Brain microvascular endothelial cell (primary cell): ENCODE results near the gene MAPRE2.
"Not testable (repeated sequence)": the region's sequence is repeated elsewhere in the genome, so short reads cannot be mapped to it uniquely, and the experiment has no call there.

ENCODE experiments used
- DNase-seq: peaks from one replicate; pipeline ENCODE4 v3.0.0-alpha.2; 2020
- H3K27ac ChIP-seq: fragments of 250-450 bp; sonication (Bioruptor Pico); 2 replicates; pipeline ENCODE4 v1.5.1; 2020; ENCODE audit warnings: mild to moderate bottlenecking, moderate library complexity
- H3K27me3 ChIP-seq: fragments of 250-450 bp; sonication (Bioruptor Pico); replicated peaks from 2 replicates; pipeline ENCODE4 v1.5.1; 2020; ENCODE audit warnings: mild to moderate bottlenecking
- H3K36me3 ChIP-seq: fragments of 250-450 bp; sonication (Bioruptor Pico); replicated peaks from 2 replicates; pipeline ENCODE4 v1.5.1; 2020; ENCODE audit warnings: mild to moderate bottlenecking
- H3K4me3 ChIP-seq: 2 replicates; pipeline ENCODE4 v1.5.1; 2011; ENCODE audit warnings: low read depth, mild to moderate bottlenecking, control low read depth, low read length, moderate library complexity
- in situ Hi-C: cut with HindIII; loops from 2 replicates; pipeline ENCODE4 v1.10.0; 2017; ENCODE audit warnings: low sequenced_read_pairs, low pct_ligation_motif_present
- TF ChIP-seq, protein P1 (sequence below): IDR thresholded peaks from 2 replicates; pipeline ENCODE4 v1.5.1; 2011; ENCODE audit warnings: low read depth, mild to moderate bottlenecking, moderate library complexity, low read length, control low read depth, inconsistent platforms; ENCODE audit errors: missing control alignments

MAPRE2 gene

GRCh38 chr18:35143622-35144596 lies 102.7 kb downstream of the MAPRE2 start:
- Histone ChIP-seq H3K27ac (no peak overlapping the region), H3K27me3 (no peaks in the 10 kb centered on the region), H3K36me3 (peaks cover 11% of the 10 kb centered on the region), H3K4me3 (no peak overlapping the region)
- TF ChIP-seq, protein P1, sequence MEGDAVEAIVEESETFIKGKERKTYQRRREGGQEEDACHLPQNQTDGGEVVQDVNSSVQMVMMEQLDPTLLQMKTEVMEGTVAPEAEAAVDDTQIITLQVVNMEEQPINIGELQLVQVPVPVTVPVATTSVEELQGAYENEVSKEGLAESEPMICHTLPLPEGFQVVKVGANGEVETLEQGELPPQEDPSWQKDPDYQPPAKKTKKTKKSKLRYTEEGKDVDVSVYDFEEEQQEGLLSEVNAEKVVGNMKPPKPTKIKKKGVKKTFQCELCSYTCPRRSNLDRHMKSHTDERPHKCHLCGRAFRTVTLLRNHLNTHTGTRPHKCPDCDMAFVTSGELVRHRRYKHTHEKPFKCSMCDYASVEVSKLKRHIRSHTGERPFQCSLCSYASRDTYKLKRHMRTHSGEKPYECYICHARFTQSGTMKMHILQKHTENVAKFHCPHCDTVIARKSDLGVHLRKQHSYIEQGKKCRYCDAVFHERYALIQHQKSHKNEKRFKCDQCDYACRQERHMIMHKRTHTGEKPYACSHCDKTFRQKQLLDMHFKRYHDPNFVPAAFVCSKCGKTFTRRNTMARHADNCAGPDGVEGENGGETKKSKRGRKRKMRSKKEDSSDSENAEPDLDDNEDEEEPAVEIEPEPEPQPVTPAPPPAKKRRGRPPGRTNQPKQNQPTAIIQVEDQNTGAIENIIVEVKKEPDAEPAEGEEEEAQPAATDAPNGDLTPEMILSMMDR = peak; percentile 87
- peak; percentile 54 for DNase-seq
- in situ Hi-C loops = no loop called here

GRCh38 chr18:35144698-35145097 lies 103.5 kb downstream of the MAPRE2 start:
- DNase-seq = no peak
- in situ Hi-C loops = no loop called here
- H3K27ac ChIP-seq = no peak overlapping the region
- TF ChIP-seq, protein P1 = no peak
- no peak overlapping the region for H3K4me3 ChIP-seq
- H3K36me3 ChIP-seq = peaks cover 11% of the 10 kb centered on the region
- H3K27me3 ChIP-seq = no peaks in the 10 kb centered on the region

- H3K27me3 ChIP-seq, H3K36me3 ChIP-seq, H3K4me3 ChIP-seq, in situ Hi-C loops, H3K27ac ChIP-seq, DNase-seq: not testable (repeated sequence)
Measured at GRCh38 chr18:35150195-35150594, 109.0 kb downstream of the MAPRE2 start.

DNA sequence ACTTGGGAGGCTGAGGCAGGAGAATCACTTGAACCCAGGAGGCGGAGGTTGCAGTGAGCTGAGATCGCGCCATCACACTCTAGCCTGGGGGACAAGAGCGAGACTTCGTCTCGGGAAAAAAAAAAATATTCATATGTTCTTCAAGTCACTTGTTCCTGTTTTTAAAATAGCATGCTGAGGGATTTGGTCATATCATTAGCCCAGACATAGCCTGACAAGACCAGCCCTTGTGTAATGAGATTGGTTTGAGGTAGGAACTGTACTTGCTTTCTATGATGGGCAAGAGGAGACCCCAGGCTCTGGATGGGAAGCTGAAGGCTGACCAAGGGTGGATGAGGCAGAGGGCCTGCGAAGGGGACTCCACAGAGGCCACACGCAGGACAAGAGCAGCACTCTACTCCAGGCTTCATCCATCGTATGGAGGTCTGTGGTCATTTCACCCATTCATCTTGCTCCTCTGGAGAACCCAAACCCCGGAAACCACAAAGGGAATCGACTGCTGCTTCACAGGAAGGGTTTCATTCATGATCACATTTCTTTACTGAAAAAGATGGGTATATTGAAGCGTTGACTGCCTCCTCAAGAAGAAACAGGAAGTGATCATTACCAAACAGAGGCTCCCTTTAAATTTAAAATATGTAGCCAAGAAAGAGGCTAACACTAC lies 112.5 kb downstream of the MAPRE2 start:
- Histone ChIP-seq H3K4me3 (no peak overlapping the region), H3K36me3 (no peaks in the 10 kb centered on the region), H3K27ac (no peak overlapping the region), H3K27me3 (no peaks in the 10 kb centered on the region)
- no peak for DNase-seq
- in situ Hi-C loops = no loop called here
- TF ChIP-seq, protein P1 = no peak

GRCh38 chr18:35155398-35156117 lies 114.3 kb downstream of the MAPRE2 start:
- Histone ChIP-seq H3K4me3 (no peak overlapping the region), H3K27ac (no peak overlapping the region), H3K27me3 (no peaks in the 10 kb centered on the region), H3K36me3 (no peaks in the 10 kb centered on the region)
- no peak for DNase-seq
- in situ Hi-C loops = no loop called here
- TF ChIP-seq, protein P1 = no peak

DNA sequence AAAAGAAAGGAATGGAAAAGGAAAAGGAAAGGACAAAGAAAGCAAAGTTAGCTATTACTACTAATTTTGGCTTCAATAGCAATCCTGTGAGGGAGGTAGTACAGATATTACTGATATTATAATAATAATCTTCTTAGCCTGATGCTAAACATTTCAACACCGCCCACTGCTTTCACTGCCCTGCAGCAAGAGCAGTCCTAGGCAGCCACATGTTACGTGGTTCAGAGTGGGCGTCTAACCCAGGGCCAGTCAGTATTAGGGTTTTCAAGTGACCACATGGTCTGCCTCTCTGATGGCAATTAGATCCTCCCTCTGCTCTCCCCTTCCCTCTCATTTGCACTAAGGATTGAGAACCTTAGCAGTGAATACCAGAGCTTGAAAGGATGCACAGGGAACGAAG lies 116.0 kb downstream of the MAPRE2 start:
- no peak overlapping the region for H3K4me3 ChIP-seq
- no peak for DNase-seq
- in situ Hi-C loops = no loop called here
- TF ChIP-seq, protein P1 = no peak
- no peaks in the 10 kb centered on the region for H3K27me3 ChIP-seq
- H3K27ac ChIP-seq = no peak overlapping the region
- H3K36me3 ChIP-seq = no peaks in the 10 kb centered on the region
